GM15510 (cell line): ENCODE data around the gene JMJD7.

Experiments used
- POLR2A ChIP-seq: IDR thresholded peaks from 3 replicates; pipeline ENCODE4 v1.6.1; 2011; ENCODE audit warnings: borderline replicate concordance; ENCODE audit not compliant: insufficient read length; ENCODE audit errors: extremely low read depth

Gene JMJD7

DNA sequence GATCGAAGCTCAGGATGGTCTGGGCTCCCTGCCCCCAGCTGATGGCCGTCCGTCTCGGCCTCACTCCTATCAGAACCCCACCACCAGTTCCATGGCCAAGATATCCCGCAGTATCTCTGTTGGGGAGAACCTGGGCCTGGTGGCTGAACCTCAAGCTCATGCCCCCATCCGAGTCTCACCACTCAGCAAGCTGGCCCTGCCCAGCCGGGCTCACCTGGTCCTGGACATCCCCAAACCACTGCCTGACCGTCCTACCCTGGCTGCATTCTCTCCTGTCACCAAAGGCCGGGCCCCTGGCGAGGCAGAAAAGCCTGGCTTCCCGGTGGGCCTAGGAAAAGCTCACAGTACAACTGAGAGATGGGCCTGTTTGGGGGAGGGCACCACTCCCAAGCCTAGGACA is 4.4 kb upstream of the JMJD7 start:
- no peak for TF ChIP-seq POLR2A

DNA sequence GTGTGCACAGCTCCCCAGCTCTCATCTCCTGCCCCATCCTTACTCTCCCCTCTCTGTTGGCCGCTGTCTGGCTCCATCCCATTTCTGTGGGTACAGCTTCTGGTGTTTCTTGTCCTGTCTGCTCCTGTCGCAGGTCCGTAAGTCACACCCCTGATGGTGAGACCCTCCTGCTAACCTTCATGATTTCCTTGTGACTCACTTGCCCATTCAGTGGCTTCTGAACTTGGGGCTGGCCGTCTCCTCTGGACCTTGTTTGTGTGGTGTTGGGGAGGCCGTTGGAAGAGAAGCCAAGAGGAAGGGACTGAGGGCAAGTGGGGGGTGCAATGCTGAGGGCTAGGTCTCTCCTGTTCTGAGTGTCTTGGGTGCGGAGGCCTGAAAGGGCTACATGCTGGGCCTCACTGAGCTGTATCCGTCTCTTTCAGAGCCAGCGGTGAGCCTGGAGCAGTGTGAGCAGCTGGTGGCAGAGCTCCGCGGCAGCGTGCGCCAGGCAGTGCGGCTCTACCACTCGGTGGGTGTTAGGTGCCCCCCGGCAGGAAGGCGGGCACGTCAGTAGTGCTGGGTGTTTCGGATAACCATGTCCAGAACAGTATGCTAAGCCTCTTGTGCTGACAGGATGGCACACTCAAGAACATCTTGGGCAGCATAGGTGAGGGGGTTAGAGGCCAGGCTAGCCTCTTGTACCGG is 3.7 kb upstream of the JMJD7 start:
- no peak for TF ChIP-seq POLR2A

DNA sequence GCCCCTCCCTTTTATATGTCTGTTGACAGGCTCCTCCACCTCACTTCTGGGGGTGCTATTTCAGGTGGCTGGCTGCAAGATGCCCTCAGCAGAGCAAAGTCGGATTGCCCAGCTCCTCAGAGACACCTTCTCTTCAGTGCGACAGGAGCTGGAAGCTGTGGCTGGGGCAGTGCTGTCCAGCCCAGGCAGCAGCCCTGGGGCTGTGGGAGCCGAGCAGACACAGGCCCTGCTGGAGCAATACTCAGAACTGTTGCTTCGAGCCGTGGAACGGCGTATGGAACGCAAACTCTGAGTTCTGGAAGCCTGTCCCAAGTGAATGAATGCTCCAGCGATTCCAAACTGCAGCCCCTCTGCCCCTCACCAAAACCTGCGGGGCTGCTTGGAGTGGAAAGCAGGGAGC is 2.7 kb upstream of the JMJD7 start:
- TF ChIP-seq POLR2A: no peak

DNA sequence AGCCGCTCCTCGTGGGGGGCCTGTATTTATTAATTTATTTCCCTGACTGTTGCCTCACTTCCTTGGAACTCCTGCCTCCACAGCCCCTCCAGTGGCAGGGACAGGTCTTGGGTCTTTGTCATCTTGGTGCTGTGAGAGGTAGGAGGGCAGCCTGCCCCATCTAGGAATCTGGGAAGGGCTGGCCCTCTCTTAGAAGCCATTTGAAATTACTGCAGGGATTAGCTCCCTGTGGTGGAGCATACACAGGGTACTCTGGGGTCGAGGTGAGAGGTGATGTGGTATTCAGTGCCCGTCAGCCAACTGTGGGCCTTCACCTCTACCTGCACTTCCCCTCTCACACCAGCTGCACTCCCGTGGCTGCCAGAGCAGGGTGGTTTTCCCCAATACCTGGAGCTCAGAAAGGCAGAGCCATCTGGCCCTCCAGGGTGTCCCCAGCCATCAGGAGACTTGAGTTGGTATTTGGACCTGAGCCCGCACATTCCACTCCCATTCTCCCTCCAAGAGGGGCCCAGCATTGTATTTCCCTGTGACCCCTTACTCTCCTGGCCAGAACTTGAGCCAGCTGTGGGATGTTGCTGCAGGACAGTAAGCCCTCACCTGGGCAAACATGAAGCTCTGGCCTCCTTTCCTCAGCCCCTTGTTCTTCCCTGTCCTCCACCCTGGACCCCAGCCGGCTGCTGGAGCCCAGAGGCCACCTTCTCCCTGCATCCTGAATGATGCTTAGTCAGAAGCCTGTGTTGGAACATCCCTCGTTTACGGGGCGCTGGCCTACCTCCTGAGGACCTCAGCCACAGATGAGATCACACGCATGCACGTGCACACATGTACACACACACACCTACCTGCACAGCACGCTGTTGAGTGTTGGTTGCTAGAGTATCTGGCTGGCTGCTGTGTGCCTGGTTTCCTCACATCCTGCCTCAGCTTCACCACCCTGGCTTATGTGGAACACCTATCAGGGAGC is 2.0 kb upstream of the JMJD7 start:
- no peak for TF ChIP-seq POLR2A

DNA sequence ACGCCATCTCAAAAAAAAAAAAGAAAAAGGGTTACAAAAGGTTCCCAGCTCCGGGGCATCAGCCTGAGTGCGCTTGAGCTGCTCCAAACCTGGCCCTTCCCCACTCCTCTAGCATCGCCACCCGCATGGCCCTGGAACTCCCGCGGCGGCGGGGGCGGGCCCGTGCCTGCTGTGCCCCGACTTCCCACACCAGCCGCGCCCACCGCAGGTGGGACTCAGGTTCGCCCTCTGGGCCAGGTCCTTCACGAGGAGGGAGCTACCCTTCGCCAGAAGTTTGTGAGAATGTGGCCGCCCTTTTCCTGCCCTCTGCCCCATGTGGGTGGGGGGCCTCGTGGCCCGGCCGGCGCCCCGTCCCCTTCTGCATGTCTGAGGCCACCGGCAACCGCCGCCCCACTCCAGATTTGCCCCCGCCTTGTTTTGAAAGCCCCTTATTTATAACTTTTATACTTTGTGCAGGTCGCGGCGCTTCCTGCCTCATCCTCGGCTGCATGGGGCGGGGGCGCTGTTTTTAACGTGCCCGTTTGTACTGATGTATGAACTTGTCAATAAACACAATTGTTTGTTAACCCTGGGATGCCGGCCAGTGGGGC is 507 bp upstream of the JMJD7 start:
- no peak for TF ChIP-seq POLR2A

DNA sequence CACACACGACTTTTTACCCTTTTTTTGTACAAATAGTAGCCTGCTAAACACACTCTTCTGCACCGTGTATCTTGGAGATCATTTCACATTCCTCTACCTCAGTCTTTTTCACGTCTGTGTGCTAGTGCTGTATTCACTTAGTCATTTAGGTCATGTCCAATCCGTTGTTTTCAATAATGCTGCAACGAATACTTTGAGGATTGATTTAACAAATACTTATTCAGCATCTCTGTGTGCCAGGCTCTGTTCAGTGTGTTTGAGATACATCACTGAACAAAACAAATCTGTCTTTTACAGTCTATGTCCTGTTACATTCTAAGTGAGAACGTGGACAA is 882 bp downstream of the JMJD7 start:
- no peak for TF ChIP-seq POLR2A

DNA sequence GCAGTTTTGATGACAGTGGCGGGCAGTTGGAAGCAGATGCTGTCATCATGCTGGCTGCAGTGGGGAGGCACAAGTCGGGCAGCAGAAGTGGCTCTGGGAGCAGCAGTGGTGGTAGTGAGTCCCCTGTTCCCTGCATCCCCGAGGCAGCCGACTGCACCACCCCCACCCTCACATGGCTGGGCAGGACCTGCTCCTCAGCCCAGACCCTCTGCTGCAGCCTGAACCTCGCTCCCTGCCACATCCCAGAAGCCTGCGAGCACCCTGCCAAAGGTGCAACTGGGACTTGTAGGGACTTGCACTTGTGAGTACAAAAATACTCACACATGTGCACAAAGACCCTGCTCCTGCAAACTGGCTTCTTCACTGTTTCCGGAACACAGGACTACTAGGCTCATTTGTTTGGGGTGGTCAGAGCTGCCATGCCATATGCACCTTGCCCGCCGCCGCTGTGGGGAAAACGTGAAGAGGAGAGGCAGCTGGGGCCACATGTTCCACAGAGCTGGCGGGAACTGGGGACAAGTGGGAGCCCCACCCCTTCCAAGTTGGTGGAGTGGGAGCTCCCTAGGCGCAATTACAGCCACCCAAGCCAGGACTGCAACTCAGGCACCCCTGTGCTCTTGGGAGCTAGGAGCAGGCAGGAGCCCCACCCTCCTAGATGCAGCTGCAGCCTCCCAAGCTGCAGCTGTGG is 2.2 kb downstream of the JMJD7 start:
- no peak for TF ChIP-seq POLR2A

DNA sequence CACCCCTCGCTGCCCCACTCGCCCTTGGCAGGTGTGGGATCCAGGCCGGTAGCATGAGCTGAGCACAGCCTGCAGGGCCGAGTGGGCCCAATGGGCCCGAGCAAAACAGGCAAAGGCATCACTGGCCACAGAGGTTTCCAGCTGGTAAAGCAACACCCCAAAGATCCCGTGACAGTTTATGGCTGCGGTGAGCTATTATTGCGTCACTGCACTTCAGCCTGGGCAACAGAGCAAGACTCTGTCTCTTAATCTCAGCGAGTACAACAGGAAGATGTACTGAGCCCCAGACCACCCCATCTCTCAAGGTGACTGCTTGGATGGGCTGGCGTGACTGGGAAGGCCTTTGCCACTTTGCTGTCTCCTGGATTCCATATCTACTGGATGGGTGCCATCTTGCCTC is 4.3 kb downstream of the JMJD7 start:
- no peak for TF ChIP-seq POLR2A

DNA sequence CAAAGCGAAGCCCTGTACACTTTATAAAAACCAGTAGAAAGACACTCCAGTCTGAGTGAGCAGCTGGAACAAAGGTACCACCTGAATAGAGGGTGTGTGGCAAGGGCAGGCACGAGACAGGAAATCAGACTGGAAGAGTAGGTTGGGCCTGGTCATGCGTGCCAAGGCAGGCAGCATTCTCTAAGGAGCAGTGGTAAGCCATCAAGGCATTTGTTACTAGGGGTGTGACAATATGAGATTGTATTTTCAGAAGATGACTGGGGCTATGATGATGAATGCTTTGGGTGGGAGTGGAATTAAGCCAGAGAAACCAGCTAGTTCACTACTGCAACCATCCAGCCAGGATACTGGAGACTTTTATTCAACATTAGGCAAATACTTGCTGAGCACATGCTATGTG is 5.0 kb downstream of the JMJD7 start:
- no peak for TF ChIP-seq POLR2A

DNA sequence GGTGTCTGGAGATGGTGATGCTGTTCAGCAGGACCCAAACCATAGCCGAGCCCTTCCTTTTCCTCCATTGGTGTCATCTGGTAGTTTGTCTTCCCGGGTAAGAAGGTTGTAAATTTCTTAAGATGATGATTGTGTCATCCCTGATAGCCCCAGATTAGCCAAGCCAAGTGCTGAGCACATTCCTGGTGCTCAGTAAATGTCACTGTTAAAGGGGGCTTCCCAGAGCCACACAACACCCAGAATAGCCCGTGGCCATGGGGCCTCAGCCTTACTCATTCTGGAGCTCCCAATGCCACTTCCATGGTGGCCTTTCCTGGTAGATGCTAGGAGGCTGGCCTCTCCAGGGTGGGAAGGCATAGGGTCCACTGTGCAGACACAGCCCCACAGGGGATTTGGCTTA is 6.2 kb downstream of the JMJD7 start:
- no peak for TF ChIP-seq POLR2A

DNA sequence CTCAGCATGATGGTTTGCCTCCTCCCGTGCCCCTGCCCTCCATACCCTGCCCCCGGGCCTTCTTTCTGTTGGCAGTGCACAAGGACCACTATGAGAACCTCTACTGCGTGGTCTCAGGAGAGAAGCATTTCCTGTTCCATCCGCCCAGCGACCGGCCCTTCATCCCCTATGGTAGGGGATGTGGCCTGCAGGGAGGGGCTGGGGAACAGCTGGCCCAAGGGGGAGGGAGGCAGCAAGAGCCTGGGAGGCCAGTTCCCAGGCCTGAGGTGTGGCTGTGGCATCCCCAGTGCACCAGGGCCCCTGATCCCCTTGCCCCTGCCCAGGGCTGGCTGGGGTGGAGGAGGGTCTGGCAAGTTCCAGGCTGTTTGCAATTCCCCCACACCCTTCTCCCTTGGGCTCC is 8.2 kb downstream of the JMJD7 start:
- TF ChIP-seq POLR2A: no peak

DNA sequence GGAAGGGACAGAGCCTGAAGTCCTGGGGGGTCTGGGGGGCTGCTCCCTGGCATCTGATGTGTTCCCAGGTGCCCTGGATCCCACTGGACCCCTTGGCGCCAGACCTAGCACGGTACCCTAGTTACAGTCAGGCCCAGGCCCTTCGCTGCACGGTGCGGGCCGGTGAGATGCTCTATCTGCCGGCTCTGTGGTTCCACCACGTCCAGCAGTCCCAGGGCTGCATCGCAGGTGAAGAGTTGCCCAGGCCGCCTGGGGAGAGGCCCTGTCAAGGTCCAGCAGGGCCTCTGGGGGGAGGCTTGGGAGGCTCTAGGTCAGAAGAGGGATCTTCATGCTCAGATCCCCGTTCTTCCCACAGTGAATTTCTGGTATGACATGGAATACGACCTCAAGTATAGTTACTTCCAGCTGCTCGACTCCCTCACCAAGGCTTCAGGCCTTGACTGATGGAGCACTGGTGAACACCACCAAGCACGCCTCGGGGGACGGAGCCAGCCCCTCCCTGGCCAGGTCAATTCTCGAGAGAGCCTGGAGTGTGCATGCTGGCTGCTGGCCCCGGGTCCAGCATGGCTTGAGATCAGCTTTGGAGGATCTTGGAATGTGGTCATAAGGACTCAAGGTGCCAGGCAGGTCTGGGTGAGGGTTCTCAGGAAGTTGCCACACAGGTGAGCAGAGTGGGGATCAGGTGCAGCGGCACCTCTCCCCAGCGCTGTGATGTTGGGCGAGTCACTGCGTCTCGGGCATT is 9.0 kb downstream of the JMJD7 start:
- no peak for TF ChIP-seq POLR2A

DNA sequence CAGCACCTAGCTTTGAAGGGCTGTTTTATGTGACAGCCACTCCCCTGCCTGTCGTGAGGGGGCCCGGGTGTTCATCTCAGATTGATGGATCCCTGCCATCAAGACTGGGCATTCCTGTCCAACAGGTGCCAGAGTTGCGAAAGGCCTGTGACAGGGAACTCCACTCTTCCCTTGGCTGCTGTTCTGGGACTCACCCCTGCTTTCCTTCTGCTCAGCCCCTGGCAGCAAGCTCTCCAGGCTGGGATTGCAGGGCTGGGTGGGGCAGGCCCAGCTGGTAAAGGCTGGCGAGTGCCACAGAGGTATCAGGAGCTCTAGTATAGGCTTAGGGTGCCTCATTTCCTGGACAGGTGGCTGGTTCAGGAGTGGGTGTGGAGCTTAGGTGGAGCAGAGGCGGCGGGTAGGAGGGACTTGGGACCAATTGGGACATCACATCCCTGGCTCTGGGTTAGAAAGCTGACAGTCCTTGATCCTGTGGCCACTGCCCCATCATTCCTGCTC is 10.6 kb downstream of the JMJD7 start, which contains the start of gene PLA2G4B:
Gene PLA2G4B (plus strand): TSS at position 448 of the 498 bp plus-strand sequence. CDS start 67 bp downstream, outside the sequence.
- no peak for TF ChIP-seq POLR2A

DNA sequence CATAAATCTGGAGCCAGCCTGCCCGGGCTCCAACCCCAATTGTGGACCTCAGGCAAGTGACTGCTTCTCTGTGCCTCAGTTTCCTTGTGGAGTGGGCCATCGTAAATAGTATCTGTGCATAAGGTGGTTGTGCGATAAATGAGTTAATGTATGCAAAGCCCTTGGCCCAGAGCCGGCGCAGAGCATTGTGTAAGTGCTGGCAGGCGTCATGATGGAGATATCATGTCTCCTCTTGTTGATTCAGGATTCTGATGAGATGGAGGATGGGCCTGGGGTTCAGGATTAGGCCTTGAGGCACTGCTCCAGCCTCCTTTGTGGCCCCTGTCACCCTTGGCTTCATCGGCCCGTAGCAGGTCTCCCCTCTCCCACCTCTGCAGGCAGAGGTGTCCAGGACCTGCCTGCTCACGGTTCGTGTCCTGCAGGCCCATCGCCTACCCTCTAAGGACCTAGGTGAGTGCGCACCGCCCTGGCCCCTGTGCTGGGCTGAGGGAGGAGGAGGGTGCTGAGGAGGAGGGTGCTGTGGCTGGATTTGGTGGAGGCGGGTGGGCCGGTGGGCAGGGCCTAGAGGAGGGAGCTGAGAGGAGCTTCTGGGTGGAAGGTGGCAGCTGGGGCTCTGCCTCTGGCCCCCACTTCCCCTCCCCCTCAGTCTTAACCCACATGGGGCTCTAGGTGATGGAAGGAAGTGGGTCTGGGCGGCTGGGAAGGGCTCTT is 12.0 kb downstream of the JMJD7 start:
- no peak for TF ChIP-seq POLR2A

DNA sequence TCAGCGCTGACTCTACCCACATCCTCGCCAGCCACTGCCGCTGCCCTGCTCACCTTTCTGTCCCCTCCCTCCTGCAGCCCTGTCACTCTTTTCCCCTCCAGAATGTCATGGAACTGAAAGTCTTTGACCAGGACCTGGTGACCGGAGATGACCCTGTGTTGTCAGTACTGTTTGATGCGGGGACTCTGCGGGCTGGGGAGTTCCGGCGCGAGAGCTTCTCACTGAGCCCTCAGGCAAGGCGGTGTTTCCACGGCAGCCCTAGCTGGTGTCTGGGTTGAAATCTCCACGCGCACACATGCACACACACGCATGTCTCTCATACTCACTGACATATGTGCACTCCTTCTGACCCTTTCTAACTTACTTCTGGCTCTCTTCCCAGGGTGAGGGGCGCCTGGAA is 12.8 kb downstream of the JMJD7 start:
- no peak for TF ChIP-seq POLR2A
